WTC11 (cell line): ENCODE measurements around the gene RAB22A. TPM values are rescaled to one million over a fixed set of nuclear protein-coding genes. Genes with fewer than 3 reads are reported as not detected.

ENCODE experiments used
- ATAC-seq: fragments of 200-7000 bp; cut with Tn5 transposase; 2 replicates; pipeline ENCODE4 v1.10.0; 2021; ENCODE audit warnings: mild to moderate bottlenecking, moderate library complexity
- CTCF ChIA-PET: fragments of 300-600 bp; sonication (Branson Sonifier 250); formaldehyde crosslinking; loops from one replicate; lab custom pipeline; 2021; ENCODE audit warnings: antibody characterized with exemption; lab: Charles Lee
- POLR2A ChIA-PET: fragments of 350-600 bp; sonication (Branson Sonifier 250); formaldehyde crosslinking; loops from one replicate; lab custom pipeline; 2021; ENCODE audit warnings: antibody characterized with exemption; lab: Charles Lee
- DNase-seq: peaks from one replicate; pipeline ENCODE4 v3.0.0; 2021; ENCODE audit warnings: low spot score
- H3K27ac Mint-ChIP-seq: 2 replicates; pipeline ENCODE4 v1.8.0; 2021; ENCODE audit warnings: mixed read lengths
- H3K27me3 Mint-ChIP-seq: 2 replicates; pipeline ENCODE4 v1.8.0; 2021; ENCODE audit warnings: low read depth, mild to moderate bottlenecking, moderate library complexity, mixed read lengths
- H3K36me3 Mint-ChIP-seq: 2 replicates; pipeline ENCODE4 v1.8.0; 2021; ENCODE audit warnings: mixed read lengths
- H3K4me1 Mint-ChIP-seq: 2 replicates; pipeline ENCODE4 v1.8.0; 2022; ENCODE audit warnings: mixed read lengths
- H3K4me3 Mint-ChIP-seq: 2 replicates; pipeline ENCODE4 v1.8.0; 2021; ENCODE audit warnings: mild to moderate bottlenecking, moderate library complexity, mixed read lengths
- H3K9me3 Mint-ChIP-seq: 2 replicates; pipeline ENCODE4 v1.8.0; 2021; ENCODE audit warnings: mixed read lengths
- ELF4 ChIP-seq: sonication (generic); formaldehyde crosslinking; IDR thresholded peaks from 2 replicates; pipeline ENCODE4 v1.8.1; 2022; ENCODE audit warnings: low read depth, mild to moderate bottlenecking, moderate library complexity, missing genetic modification reagents
- KAT7 ChIP-seq: sonication (generic); formaldehyde crosslinking; IDR thresholded peaks from 2 replicates; pipeline ENCODE4 v1.8.1; 2023; ENCODE audit warnings: missing genetic modification reagents, mild to moderate bottlenecking, borderline replicate concordance
- MXD4 ChIP-seq: fragments of 250-450 bp; sonication (Bioruptor Pico); IDR thresholded peaks from 2 replicates; pipeline ENCODE4 v1.8.0; 2021; ENCODE audit warnings: mild to moderate bottlenecking, moderate library complexity, borderline replicate concordance
- NR2C2 ChIP-seq: sonication (generic); formaldehyde crosslinking; IDR thresholded peaks from 2 replicates; pipeline ENCODE4 v1.8.0; 2022; ENCODE audit warnings: mild to moderate bottlenecking, missing genetic modification reagents
- SMAD4 ChIP-seq: sonication (generic); formaldehyde crosslinking; IDR thresholded peaks from 2 replicates; pipeline ENCODE4 v1.8.0; 2022; ENCODE audit warnings: mild to moderate bottlenecking, missing genetic modification reagents
- ZNF232 ChIP-seq: sonication (generic); formaldehyde crosslinking; IDR thresholded peaks from 2 replicates; pipeline ENCODE4 v1.8.0; 2022; ENCODE audit warnings: mild to moderate bottlenecking, missing genetic modification reagents
- ZNF423 ChIP-seq: fragments of 250-450 bp; sonication (Bioruptor Pico); IDR thresholded peaks from 2 replicates; pipeline ENCODE4 v2.1.2; 2022; ENCODE audit warnings: mild to moderate bottlenecking, moderate library complexity
- total RNA-seq: library from RNA; stranded (reverse); gene quantifications from 3 replicates; pipeline ENCODE4 v1.2.3, GENCODE V29; 2021
- TF ChIP-seq, protein P1 (sequence below): sonication (generic); formaldehyde crosslinking; IDR thresholded peaks from 2 replicates; pipeline ENCODE4 v1.8.0; 2023; ENCODE audit warnings: missing genetic modification reagents
- TF ChIP-seq, protein P2 (sequence below): sonication (generic); formaldehyde crosslinking; IDR thresholded peaks from 2 replicates; pipeline ENCODE4 v1.8.1; 2022; ENCODE audit warnings: missing genetic modification reagents, borderline replicate concordance
- TF ChIP-seq, protein P3 (sequence below): sonication (generic); formaldehyde crosslinking; IDR thresholded peaks from 2 replicates; pipeline ENCODE4 v1.8.1; 2022; ENCODE audit warnings: low read depth, missing genetic modification reagents, borderline replicate concordance
- TF ChIP-seq, protein P4 (sequence below): sonication (generic); formaldehyde crosslinking; IDR thresholded peaks from 2 replicates; pipeline ENCODE4 v1.8.0; 2022; ENCODE audit warnings: mild to moderate bottlenecking, missing genetic modification reagents
- TF ChIP-seq, protein P5 (sequence below): sonication (generic); formaldehyde crosslinking; IDR thresholded peaks from 2 replicates; pipeline ENCODE4 v1.8.0; 2022; ENCODE audit warnings: mild to moderate bottlenecking, missing genetic modification reagents
- TF ChIP-seq, protein P6 (sequence below): sonication (generic); formaldehyde crosslinking; conservative IDR thresholded peaks from 2 replicates; pipeline ENCODE4 v1.8.1; 2022; ENCODE audit warnings: mild to moderate bottlenecking, missing genetic modification reagents
- TF ChIP-seq, protein P7 (sequence below): sonication (generic); formaldehyde crosslinking; IDR thresholded peaks from 2 replicates; pipeline ENCODE4 v1.8.1; 2022; ENCODE audit warnings: mild to moderate bottlenecking, missing genetic modification reagents, moderate library complexity, borderline replicate concordance
- TF ChIP-seq, protein P8 (sequence below): fragments of 200-600 bp; IDR thresholded peaks from 2 replicates; pipeline ENCODE4 v1.8.0; 2022; ENCODE audit warnings: antibody characterized with exemption

RAB22A gene
- total RNA-seq, 1 experiment from 2014 or later: 6.0 TPM

DNA sequence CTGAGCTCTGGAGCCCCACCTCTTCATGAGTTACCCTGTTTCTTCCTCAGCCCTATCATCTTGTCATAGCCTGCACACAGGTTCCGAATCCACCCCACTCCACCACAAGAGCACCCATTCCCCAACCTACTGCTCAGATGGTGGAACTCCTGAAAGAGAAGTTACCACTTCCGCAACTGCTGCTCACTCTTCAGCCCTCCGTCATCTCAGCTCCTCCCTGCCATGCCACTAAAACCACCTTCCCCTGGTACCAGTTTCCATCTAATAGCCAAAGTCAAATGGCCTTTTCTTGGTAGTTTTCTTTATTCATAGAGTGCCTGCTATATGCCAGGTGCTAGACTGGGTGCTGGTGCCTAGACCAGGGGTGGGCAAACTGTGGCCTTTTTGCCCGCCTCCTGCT is 3.9 kb downstream of the RAB22A start:
- Mint-ChIP-seq H3K27ac (no peak overlapping the region), H3K4me1 (peaks cover 12% of the 10 kb centered on the region), H3K9me3 (peaks cover 5% of the 10 kb centered on the region), H3K4me3 (no peak overlapping the region), H3K27me3 (no peaks in the 10 kb centered on the region), H3K36me3 (peaks cover 32% of the 10 kb centered on the region)
- TF ChIP-seq, protein P1, sequence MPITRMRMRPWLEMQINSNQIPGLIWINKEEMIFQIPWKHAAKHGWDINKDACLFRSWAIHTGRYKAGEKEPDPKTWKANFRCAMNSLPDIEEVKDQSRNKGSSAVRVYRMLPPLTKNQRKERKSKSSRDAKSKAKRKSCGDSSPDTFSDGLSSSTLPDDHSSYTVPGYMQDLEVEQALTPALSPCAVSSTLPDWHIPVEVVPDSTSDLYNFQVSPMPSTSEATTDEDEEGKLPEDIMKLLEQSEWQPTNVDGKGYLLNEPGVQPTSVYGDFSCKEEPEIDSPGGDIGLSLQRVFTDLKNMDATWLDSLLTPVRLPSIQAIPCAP (CRISPR knock-in tag): no peak
- no peak for TF ChIP-seq SMAD4
- no peak for TF ChIP-seq MXD4 (CRISPR knock-in tag)
- no peak for TF ChIP-seq NR2C2 (CRISPR knock-in tag)
- no peak for TF ChIP-seq ZNF232 (CRISPR knock-in tag)
- TF ChIP-seq, protein P2, sequence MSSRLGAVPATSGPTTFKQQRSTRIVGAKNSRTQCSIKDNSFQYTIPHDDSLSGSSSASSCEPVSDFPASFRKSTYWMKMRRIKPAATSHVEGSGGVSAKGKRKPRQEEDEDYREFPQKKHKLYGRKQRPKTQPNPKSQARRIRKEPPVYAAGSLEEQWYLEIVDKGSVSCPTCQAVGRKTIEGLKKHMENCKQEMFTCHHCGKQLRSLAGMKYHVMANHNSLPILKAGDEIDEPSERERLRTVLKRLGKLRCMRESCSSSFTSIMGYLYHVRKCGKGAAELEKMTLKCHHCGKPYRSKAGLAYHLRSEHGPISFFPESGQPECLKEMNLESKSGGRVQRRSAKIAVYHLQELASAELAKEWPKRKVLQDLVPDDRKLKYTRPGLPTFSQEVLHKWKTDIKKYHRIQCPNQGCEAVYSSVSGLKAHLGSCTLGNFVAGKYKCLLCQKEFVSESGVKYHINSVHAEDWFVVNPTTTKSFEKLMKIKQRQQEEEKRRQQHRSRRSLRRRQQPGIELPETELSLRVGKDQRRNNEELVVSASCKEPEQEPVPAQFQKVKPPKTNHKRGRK (CRISPR knock-in tag): no peak
- TF ChIP-seq, protein P3, sequence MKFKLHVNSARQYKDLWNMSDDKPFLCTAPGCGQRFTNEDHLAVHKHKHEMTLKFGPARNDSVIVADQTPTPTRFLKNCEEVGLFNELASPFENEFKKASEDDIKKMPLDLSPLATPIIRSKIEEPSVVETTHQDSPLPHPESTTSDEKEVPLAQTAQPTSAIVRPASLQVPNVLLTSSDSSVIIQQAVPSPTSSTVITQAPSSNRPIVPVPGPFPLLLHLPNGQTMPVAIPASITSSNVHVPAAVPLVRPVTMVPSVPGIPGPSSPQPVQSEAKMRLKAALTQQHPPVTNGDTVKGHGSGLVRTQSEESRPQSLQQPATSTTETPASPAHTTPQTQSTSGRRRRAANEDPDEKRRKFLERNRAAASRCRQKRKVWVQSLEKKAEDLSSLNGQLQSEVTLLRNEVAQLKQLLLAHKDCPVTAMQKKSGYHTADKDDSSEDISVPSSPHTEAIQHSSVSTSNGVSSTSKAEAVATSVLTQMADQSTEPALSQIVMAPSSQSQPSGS (CRISPR knock-in tag): no peak
- CTCF ChIA-PET: no interaction called here
- ATAC-seq (no peak), DNase-seq (no peak)
- POLR2A ChIA-PET: no interaction called here

DNA sequence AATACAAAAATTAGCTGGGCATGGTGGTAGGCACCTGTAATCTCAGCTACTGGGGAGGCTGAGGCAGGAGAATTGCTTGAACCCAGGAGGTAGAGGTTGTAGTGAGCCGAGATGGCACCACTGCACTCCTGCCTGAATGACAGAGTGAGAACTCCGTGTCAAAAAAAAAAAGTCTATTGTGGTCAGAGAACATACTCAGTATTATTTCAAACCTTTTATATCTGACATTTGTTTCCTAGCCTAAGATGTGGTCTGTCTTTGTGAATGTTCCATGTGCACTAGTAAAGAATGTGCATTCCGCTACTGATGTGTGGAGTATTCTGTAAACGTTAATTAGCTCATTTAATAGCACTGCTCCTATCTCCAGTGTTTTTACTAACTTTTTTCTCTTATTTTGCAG is 11.7 kb downstream of the RAB22A start:
- Mint-ChIP-seq H3K4me1 (no peaks in the 10 kb centered on the region), H3K27ac (no peak overlapping the region), H3K27me3 (no peaks in the 10 kb centered on the region), H3K9me3 (peaks cover 5% of the 10 kb centered on the region), H3K36me3 (peaks cover 14% of the 10 kb centered on the region), H3K4me3 (no peak overlapping the region)
- TF ChIP-seq, protein P4, sequence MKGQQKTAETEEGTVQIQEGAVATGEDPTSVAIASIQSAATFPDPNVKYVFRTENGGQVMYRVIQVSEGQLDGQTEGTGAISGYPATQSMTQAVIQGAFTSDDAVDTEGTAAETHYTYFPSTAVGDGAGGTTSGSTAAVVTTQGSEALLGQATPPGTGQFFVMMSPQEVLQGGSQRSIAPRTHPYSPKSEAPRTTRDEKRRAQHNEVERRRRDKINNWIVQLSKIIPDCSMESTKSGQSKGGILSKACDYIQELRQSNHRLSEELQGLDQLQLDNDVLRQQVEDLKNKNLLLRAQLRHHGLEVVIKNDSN (CRISPR knock-in tag): no peak
- TF ChIP-seq, protein P5, sequence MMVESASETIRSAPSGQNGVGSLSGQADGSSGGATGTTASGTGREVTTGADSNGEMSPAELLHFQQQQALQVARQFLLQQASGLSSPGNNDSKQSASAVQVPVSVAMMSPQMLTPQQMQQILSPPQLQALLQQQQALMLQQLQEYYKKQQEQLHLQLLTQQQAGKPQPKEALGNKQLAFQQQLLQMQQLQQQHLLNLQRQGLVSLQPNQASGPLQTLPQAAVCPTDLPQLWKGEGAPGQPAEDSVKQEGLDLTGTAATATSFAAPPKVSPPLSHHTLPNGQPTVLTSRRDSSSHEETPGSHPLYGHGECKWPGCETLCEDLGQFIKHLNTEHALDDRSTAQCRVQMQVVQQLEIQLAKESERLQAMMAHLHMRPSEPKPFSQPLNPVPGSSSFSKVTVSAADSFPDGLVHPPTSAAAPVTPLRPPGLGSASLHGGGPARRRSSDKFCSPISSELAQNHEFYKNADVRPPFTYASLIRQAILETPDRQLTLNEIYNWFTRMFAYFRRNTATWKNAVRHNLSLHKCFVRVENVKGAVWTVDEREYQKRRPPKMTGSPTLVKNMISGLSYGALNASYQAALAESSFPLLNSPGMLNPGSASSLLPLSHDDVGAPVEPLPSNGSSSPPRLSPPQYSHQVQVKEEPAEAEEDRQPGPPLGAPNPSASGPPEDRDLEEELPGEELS (CRISPR knock-in tag): no peak
- no peak for TF ChIP-seq ZNF423 (CRISPR knock-in tag)
- TF ChIP-seq, protein P6, sequence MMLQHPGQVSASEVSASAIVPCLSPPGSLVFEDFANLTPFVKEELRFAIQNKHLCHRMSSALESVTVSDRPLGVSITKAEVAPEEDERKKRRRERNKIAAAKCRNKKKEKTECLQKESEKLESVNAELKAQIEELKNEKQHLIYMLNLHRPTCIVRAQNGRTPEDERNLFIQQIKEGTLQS (CRISPR knock-in tag): no peak
- no peak for TF ChIP-seq ELF4 (CRISPR knock-in tag)
- TF ChIP-seq, protein P7, sequence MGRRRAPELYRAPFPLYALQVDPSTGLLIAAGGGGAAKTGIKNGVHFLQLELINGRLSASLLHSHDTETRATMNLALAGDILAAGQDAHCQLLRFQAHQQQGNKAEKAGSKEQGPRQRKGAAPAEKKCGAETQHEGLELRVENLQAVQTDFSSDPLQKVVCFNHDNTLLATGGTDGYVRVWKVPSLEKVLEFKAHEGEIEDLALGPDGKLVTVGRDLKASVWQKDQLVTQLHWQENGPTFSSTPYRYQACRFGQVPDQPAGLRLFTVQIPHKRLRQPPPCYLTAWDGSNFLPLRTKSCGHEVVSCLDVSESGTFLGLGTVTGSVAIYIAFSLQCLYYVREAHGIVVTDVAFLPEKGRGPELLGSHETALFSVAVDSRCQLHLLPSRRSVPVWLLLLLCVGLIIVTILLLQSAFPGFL (CRISPR knock-in tag): no peak
- no peak for TF ChIP-seq KAT7 (CRISPR knock-in tag)
- TF ChIP-seq, protein P8, sequence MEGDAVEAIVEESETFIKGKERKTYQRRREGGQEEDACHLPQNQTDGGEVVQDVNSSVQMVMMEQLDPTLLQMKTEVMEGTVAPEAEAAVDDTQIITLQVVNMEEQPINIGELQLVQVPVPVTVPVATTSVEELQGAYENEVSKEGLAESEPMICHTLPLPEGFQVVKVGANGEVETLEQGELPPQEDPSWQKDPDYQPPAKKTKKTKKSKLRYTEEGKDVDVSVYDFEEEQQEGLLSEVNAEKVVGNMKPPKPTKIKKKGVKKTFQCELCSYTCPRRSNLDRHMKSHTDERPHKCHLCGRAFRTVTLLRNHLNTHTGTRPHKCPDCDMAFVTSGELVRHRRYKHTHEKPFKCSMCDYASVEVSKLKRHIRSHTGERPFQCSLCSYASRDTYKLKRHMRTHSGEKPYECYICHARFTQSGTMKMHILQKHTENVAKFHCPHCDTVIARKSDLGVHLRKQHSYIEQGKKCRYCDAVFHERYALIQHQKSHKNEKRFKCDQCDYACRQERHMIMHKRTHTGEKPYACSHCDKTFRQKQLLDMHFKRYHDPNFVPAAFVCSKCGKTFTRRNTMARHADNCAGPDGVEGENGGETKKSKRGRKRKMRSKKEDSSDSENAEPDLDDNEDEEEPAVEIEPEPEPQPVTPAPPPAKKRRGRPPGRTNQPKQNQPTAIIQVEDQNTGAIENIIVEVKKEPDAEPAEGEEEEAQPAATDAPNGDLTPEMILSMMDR: no peak
- no peak for ATAC-seq
- ChIA-PET CTCF (interaction anchor here (1.3 kb wide), 1 partner anchor 73 kb away, joined by 3 read pairs; no protein-coding TSS in a partner anchor), POLR2A (no interaction called here)
- DNase-seq: no peak
